SK-N-SH treated with all-trans-retinoic acid at 6 μM for 48 hours (cell line): Measurements from ENCODE around the gene USP40.

ENCODE experiments used
- ATAC-seq: fragments of 200-7000 bp; cut with Tn5 transposase; 3 replicates; pipeline ENCODE4 v1.9.1; 2020; ENCODE audit warnings: mild to moderate bottlenecking, moderate library complexity
- BACH2 ChIP-seq: fragments of 250-450 bp; sonication (Bioruptor Pico); IDR thresholded peaks from 2 replicates; pipeline ENCODE4 v1.9.0; 2021; ENCODE audit warnings: mild to moderate bottlenecking, borderline replicate concordance
- CSDC2 ChIP-seq: fragments of 250-450 bp; sonication (Bioruptor Pico); IDR thresholded peaks from 2 replicates; pipeline ENCODE4 v1.5.0; 2020; ENCODE audit warnings: mild to moderate bottlenecking, moderate library complexity
- ESRRG ChIP-seq: fragments of 250-450 bp; sonication (Bioruptor Pico); IDR thresholded peaks from 2 replicates; pipeline ENCODE4 v1.6.1; 2021; ENCODE audit warnings: mild to moderate bottlenecking
- GLIS3 ChIP-seq: fragments of 250-450 bp; sonication (Bioruptor Pico); IDR thresholded peaks from 2 replicates; pipeline ENCODE4 v1.5.0; 2020; ENCODE audit warnings: mild to moderate bottlenecking, moderate library complexity
- RARB ChIP-seq: fragments of 250-450 bp; sonication (Bioruptor Pico); IDR thresholded peaks from 2 replicates; pipeline ENCODE4 v1.8.0; 2021; ENCODE audit warnings: mild to moderate bottlenecking, moderate library complexity
- ZFP3 ChIP-seq: fragments of 250-450 bp; sonication (Bioruptor Pico); IDR thresholded peaks from 2 replicates; pipeline ENCODE4 v1.5.0; 2020; ENCODE audit warnings: mild to moderate bottlenecking, moderate library complexity
- ZNF565 ChIP-seq: fragments of 450-650 bp; formaldehyde crosslinking; conservative IDR thresholded peaks from 2 replicates; pipeline ENCODE4 v1.5.0; 2020; ENCODE audit warnings: low read depth, mild to moderate bottlenecking, moderate library complexity
- ZNF70 ChIP-seq: fragments of 450-650 bp; formaldehyde crosslinking; IDR thresholded peaks from 2 replicates; pipeline ENCODE4 v1.5.0; 2020; ENCODE audit warnings: mild to moderate bottlenecking, moderate library complexity
- ZNF8 ChIP-seq: fragments of 450-650 bp; formaldehyde crosslinking; IDR thresholded peaks from 2 replicates; pipeline ENCODE4 v1.5.0; 2020; ENCODE audit warnings: mild to moderate bottlenecking, moderate library complexity
- TF ChIP-seq, protein P1 (sequence below): fragments of 250-450 bp; sonication (Bioruptor Pico); IDR thresholded peaks from 2 replicates; pipeline ENCODE4 v1.5.0; 2020; ENCODE audit warnings: mild to moderate bottlenecking, moderate library complexity
- TF ChIP-seq, protein P2 (sequence below): fragments of 250-450 bp; sonication (Bioruptor Pico); IDR thresholded peaks from 2 replicates; pipeline ENCODE4 v1.5.1; 2020; ENCODE audit warnings: low read depth, mild to moderate bottlenecking, moderate library complexity
- TF ChIP-seq, protein P3 (sequence below): fragments of 250-450 bp; sonication (Bioruptor Pico); IDR thresholded peaks from 2 replicates; pipeline ENCODE4 v1.8.0; 2020; ENCODE audit warnings: mild to moderate bottlenecking, moderate library complexity, borderline replicate concordance
- TF ChIP-seq, protein P4 (sequence below): fragments of 250-450 bp; sonication (Bioruptor Pico); IDR thresholded peaks from 2 replicates; pipeline ENCODE4 v1.5.1; 2021; ENCODE audit warnings: mild to moderate bottlenecking, moderate library complexity
- TF ChIP-seq, protein P5 (sequence below): fragments of 250-450 bp; sonication (Bioruptor Pico); IDR thresholded peaks from 2 replicates; pipeline ENCODE4 v1.8.0; 2021; ENCODE audit warnings: low read depth, mild to moderate bottlenecking, moderate library complexity, borderline replicate concordance

Gene USP40, protein sequence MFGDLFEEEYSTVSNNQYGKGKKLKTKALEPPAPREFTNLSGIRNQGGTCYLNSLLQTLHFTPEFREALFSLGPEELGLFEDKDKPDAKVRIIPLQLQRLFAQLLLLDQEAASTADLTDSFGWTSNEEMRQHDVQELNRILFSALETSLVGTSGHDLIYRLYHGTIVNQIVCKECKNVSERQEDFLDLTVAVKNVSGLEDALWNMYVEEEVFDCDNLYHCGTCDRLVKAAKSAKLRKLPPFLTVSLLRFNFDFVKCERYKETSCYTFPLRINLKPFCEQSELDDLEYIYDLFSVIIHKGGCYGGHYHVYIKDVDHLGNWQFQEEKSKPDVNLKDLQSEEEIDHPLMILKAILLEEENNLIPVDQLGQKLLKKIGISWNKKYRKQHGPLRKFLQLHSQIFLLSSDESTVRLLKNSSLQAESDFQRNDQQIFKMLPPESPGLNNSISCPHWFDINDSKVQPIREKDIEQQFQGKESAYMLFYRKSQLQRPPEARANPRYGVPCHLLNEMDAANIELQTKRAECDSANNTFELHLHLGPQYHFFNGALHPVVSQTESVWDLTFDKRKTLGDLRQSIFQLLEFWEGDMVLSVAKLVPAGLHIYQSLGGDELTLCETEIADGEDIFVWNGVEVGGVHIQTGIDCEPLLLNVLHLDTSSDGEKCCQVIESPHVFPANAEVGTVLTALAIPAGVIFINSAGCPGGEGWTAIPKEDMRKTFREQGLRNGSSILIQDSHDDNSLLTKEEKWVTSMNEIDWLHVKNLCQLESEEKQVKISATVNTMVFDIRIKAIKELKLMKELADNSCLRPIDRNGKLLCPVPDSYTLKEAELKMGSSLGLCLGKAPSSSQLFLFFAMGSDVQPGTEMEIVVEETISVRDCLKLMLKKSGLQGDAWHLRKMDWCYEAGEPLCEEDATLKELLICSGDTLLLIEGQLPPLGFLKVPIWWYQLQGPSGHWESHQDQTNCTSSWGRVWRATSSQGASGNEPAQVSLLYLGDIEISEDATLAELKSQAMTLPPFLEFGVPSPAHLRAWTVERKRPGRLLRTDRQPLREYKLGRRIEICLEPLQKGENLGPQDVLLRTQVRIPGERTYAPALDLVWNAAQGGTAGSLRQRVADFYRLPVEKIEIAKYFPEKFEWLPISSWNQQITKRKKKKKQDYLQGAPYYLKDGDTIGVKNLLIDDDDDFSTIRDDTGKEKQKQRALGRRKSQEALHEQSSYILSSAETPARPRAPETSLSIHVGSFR

DNA sequence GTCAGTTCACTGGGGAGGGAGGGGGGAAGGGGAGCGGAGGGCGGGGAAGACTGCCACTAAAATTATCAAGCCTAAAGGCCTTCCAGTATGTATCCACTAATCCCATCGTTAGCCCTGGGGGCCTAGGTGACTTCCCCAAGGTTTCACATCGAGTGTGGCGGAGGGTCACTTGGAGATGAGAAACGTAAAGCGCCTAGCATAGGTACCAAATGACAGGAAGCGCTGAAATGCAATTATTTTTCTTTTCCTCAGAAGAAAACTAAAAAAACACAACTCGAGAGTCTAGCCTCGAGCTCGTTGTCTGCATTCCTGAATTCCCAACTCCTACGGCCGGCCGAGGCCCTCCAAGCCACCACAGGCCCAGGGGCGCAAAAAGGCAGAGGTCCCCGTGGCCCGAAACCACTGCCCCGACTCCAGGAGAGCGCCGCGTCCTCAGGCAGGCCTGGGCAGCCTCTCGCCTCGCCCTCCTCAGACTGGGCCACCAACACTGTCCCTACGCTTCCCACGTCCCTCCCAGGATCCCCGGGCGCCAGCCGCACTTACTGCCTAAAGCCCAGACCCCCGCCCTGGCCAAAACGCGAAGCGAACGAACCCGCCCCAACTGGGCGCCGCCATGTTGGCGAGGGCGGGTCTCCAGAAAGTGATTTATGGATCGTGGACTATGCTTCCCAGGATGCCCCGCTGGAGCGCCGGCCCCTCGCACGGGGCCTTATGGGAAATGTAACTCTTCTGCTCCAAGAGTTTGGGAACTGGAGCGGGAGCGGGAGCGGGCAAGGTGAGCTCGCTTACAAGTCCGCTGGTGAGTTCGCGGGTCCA lies at the start of gene USP40:
USP40 (minus strand) TSS at position 642 of the 816 bp plus-strand sequence. CDS start 1,228 bp downstream, outside the sequence.
- TF ChIP-seq GLIS3 (CRISPR knock-in tag) = no peak
- TF ChIP-seq ZFP3 (CRISPR knock-in tag) = peak; percentile 73; the same call in 1 of the 2 replicates
- TF ChIP-seq, protein P1, sequence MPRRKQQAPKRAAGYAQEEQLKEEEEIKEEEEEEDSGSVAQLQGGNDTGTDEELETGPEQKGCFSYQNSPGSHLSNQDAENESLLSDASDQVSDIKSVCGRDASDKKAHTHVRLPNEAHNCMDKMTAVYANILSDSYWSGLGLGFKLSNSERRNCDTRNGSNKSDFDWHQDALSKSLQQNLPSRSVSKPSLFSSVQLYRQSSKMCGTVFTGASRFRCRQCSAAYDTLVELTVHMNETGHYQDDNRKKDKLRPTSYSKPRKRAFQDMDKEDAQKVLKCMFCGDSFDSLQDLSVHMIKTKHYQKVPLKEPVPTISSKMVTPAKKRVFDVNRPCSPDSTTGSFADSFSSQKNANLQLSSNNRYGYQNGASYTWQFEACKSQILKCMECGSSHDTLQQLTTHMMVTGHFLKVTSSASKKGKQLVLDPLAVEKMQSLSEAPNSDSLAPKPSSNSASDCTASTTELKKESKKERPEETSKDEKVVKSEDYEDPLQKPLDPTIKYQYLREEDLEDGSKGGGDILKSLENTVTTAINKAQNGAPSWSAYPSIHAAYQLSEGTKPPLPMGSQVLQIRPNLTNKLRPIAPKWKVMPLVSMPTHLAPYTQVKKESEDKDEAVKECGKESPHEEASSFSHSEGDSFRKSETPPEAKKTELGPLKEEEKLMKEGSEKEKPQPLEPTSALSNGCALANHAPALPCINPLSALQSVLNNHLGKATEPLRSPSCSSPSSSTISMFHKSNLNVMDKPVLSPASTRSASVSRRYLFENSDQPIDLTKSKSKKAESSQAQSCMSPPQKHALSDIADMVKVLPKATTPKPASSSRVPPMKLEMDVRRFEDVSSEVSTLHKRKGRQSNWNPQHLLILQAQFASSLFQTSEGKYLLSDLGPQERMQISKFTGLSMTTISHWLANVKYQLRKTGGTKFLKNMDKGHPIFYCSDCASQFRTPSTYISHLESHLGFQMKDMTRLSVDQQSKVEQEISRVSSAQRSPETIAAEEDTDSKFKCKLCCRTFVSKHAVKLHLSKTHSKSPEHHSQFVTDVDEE (CRISPR knock-in tag) = 0 out of 2 replicates have a peak, but pooled peaks have one; percentile 48
- TF ChIP-seq CSDC2 (CRISPR knock-in tag) = peak; percentile 73; the same call in 1 of the 2 replicates
- TF ChIP-seq, protein P2, sequence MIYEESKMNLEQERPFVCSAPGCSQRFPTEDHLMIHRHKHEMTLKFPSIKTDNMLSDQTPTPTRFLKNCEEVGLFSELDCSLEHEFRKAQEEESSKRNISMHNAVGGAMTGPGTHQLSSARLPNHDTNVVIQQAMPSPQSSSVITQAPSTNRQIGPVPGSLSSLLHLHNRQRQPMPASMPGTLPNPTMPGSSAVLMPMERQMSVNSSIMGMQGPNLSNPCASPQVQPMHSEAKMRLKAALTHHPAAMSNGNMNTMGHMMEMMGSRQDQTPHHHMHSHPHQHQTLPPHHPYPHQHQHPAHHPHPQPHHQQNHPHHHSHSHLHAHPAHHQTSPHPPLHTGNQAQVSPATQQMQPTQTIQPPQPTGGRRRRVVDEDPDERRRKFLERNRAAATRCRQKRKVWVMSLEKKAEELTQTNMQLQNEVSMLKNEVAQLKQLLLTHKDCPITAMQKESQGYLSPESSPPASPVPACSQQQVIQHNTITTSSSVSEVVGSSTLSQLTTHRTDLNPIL = 0 out of 2 replicates have a peak, but pooled peaks have one; percentile 26
- TF ChIP-seq, protein P3, sequence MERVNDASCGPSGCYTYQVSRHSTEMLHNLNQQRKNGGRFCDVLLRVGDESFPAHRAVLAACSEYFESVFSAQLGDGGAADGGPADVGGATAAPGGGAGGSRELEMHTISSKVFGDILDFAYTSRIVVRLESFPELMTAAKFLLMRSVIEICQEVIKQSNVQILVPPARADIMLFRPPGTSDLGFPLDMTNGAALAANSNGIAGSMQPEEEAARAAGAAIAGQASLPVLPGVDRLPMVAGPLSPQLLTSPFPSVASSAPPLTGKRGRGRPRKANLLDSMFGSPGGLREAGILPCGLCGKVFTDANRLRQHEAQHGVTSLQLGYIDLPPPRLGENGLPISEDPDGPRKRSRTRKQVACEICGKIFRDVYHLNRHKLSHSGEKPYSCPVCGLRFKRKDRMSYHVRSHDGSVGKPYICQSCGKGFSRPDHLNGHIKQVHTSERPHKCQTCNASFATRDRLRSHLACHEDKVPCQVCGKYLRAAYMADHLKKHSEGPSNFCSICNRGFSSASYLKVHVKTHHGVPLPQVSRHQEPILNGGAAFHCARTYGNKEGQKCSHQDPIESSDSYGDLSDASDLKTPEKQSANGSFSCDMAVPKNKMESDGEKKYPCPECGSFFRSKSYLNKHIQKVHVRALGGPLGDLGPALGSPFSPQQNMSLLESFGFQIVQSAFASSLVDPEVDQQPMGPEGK = peak; percentile 61; the same call in 1 of the 2 replicates
- peak; percentile 99 for ATAC-seq

DNA sequence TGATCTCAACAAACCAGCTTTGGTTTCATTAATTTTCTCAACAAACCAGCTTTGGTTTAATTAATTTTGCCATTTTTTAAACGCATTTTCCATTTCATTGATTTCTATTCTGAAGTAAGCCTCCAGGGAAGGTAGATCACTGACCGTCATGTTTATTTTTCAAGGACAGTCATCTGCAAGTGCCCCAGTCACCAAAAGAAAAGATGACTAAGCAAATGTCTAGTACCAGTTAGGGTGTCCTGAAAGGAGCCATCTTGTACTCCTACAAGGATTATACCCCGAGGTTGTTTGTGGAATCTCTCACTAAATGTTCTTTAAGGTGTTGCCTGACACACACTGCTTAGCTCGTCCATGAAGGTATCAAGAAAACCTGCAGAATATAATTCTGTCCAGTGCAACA lies 44.7 kb upstream of the USP40 start:
- TF ChIP-seq ESRRG (CRISPR knock-in tag) (no peak), ZNF70 (CRISPR knock-in tag) (no peak), ZNF565 (CRISPR knock-in tag) (no peak), GLIS3 (CRISPR knock-in tag) (no peak), RARB (CRISPR knock-in tag) (no peak), BACH2 (CRISPR knock-in tag) (no peak), ZNF8 (no peak)
- TF ChIP-seq, protein P3 = no peak
- TF ChIP-seq, protein P4, sequence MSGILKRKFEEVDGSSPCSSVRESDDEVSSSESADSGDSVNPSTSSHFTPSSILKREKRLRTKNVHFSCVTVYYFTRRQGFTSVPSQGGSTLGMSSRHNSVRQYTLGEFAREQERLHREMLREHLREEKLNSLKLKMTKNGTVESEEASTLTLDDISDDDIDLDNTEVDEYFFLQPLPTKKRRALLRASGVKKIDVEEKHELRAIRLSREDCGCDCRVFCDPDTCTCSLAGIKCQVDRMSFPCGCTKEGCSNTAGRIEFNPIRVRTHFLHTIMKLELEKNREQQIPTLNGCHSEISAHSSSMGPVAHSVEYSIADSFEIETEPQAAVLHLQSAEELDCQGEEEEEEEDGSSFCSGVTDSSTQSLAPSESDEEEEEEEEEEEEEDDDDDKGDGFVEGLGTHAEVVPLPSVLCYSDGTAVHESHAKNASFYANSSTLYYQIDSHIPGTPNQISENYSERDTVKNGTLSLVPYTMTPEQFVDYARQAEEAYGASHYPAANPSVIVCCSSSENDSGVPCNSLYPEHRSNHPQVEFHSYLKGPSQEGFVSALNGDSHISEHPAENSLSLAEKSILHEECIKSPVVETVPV (CRISPR knock-in tag) = no peak
- TF ChIP-seq, protein P5, sequence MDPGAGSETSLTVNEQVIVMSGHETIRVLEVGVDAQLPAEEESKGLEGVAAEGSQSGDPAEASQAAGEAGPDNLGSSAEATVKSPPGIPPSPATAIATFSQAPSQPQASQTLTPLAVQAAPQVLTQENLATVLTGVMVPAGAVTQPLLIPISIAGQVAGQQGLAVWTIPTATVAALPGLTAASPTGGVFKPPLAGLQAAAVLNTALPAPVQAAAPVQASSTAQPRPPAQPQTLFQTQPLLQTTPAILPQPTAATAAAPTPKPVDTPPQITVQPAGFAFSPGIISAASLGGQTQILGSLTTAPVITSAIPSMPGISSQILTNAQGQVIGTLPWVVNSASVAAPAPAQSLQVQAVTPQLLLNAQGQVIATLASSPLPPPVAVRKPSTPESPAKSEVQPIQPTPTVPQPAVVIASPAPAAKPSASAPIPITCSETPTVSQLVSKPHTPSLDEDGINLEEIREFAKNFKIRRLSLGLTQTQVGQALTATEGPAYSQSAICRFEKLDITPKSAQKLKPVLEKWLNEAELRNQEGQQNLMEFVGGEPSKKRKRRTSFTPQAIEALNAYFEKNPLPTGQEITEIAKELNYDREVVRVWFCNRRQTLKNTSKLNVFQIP (CRISPR knock-in tag) = no peak
- no peak for ATAC-seq
